Measurements from ENCODE around the gene KRT25.

DNA sequence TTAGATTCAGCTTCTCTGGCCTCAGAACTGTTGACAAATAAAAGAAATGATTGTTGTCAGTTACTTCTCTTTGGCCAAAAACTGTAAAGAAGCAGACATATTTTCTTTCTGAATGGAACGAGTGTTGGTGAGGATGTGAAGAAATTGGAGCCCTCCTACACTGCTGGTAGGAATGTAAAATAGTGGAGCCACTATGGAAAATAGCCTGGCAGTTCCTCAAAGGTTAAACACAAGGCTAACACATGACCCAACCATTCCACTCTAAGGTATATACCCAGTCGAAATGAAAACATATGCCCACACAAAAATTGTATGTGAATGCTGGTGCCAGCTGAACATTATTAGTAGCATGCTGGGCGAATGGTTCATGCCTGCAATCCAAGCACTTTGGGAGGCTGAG is 37.4 kb downstream of the KRT25 start:
- TF ChIP-seq, protein P1, sequence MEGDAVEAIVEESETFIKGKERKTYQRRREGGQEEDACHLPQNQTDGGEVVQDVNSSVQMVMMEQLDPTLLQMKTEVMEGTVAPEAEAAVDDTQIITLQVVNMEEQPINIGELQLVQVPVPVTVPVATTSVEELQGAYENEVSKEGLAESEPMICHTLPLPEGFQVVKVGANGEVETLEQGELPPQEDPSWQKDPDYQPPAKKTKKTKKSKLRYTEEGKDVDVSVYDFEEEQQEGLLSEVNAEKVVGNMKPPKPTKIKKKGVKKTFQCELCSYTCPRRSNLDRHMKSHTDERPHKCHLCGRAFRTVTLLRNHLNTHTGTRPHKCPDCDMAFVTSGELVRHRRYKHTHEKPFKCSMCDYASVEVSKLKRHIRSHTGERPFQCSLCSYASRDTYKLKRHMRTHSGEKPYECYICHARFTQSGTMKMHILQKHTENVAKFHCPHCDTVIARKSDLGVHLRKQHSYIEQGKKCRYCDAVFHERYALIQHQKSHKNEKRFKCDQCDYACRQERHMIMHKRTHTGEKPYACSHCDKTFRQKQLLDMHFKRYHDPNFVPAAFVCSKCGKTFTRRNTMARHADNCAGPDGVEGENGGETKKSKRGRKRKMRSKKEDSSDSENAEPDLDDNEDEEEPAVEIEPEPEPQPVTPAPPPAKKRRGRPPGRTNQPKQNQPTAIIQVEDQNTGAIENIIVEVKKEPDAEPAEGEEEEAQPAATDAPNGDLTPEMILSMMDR (IDR thresholded peaks at IDR 0.05) = no peak
- TF ChIP-seq POLR2A (IDR thresholded peaks at IDR 0.05) = no peak
